CD14-positive monocyte (primary cell): ENCODE data around the gene CYP46A1. TPM values are rescaled to one million over a fixed set of nuclear protein-coding genes. Genes with fewer than 3 reads are reported as not detected.

Experiments
- DNase-seq, 3 donors: peaks; one replicate each; pipeline ENCODE4 v3.0.0-alpha.2; 2011 to 2022
- H2AFZ ChIP-seq: 2 replicates; pipeline ENCODE4 v1.6.0; 2012; ENCODE audit warnings: mild to moderate bottlenecking, low read depth, low read length, inconsistent platforms; ENCODE audit not compliant: insufficient read depth, poor library complexity, severe bottlenecking
- H3K27ac ChIP-seq, 2 donors: 1 replicate in 1 of 2; 2 replicates in 1 of 2; pipeline ENCODE4 v1.5.1; 2012 to 2013; ENCODE audit warnings: low read length in 2 of 2, control low read depth in 1 of 2, inconsistent platforms in 1 of 2, low read depth in 1 of 2, mild to moderate bottlenecking in 1 of 2
- H3K27me3 ChIP-seq, 2 donors: one replicate each; pipeline versions ENCODE4 v1.6.0 to v1.6.1; 2011 to 2013; ENCODE audit warnings: low read length in 2 of 2; ENCODE audit not compliant: control insufficient read depth in 2 of 2, insufficient read depth in 2 of 2
- H3K36me3 ChIP-seq, 2 donors: replicated peaks in 1 of 2; 1 replicate in 1 of 2; 2 replicates in 1 of 2; pipeline versions ENCODE4 v1.5.1 to v1.6.1; 2012 to 2013; ENCODE audit warnings: low read length in 2 of 2, control low read depth in 1 of 2, inconsistent platforms in 1 of 2, mild to moderate bottlenecking in 1 of 2; ENCODE audit not compliant: insufficient read depth in 2 of 2, control insufficient read depth in 1 of 2
- H3K4me1 ChIP-seq, 2 donors: 1 replicate in 1 of 2; 2 replicates in 1 of 2; pipeline versions ENCODE4 v1.5.1 to v1.6.1; 2012 to 2013; ENCODE audit warnings: low read length in 2 of 2, control low read depth in 1 of 2, inconsistent platforms in 1 of 2, mild to moderate bottlenecking in 1 of 2, moderate library complexity in 1 of 2; ENCODE audit not compliant: insufficient read depth in 2 of 2, control insufficient read depth in 1 of 2
- H3K4me2 ChIP-seq: replicated peaks from 2 replicates; pipeline ENCODE3; 2012; ENCODE audit warnings: low read length, moderate library complexity, mild to moderate bottlenecking; ENCODE audit not compliant: poor library complexity, severe bottlenecking; ENCODE audit errors: extremely low read depth
- H3K4me3 ChIP-seq, 3 experiments: fragments of 200-600 bp in 1 of 3; sonication (generic) in 1 of 3; replicated peaks in 1 of 3; 1 replicate in 2 of 3; 2 replicates in 1 of 3; pipeline ENCODE4 v1.5.1; 2011 to 2013; ENCODE audit warnings: low read length in 3 of 3, mild to moderate bottlenecking in 3 of 3, control low read depth in 2 of 3, low read depth in 2 of 3, inconsistent platforms in 1 of 3, moderate library complexity in 1 of 3
- H3K79me2 ChIP-seq: 2 replicates; pipeline ENCODE4 v1.6.0; 2012; ENCODE audit warnings: mild to moderate bottlenecking, control low read depth, inconsistent platforms, low read length, moderate library complexity; ENCODE audit not compliant: insufficient read depth
- H3K9ac ChIP-seq: 2 replicates; pipeline ENCODE4 v1.6.0; 2017; ENCODE audit warnings: low read length, mild to moderate bottlenecking; ENCODE audit not compliant: insufficient read depth, poor library complexity, severe bottlenecking
- H3K9me3 ChIP-seq, 2 donors: replicated peaks in 1 of 2; 1 replicate in 1 of 2; 2 replicates in 1 of 2; pipeline versions ENCODE4 v1.5.1 to v1.6.1; 2012 to 2013; ENCODE audit warnings: low read length in 2 of 2, control low read depth in 1 of 2; ENCODE audit not compliant: control insufficient read depth in 1 of 2, insufficient read depth in 1 of 2
- H4K20me1 ChIP-seq: 2 replicates; pipeline ENCODE4 v1.6.0; 2012; ENCODE audit warnings: mild to moderate bottlenecking, low read length, control low read depth, moderate library complexity; ENCODE audit not compliant: insufficient read depth
- H3K27ac Mint-ChIP-seq, 7 donors: one replicate each; pipeline ENCODE4 v1.8.0; 2020; ENCODE audit warnings: mild to moderate bottlenecking in 7 of 7, mixed read lengths in 7 of 7, moderate library complexity in 6 of 7, inconsistent platforms in 2 of 7
- H3K27me3 Mint-ChIP-seq, 3 donors: one replicate each; pipeline ENCODE4 v1.8.0; 2021 to 2022; ENCODE audit warnings: low read depth in 3 of 3, mild to moderate bottlenecking in 3 of 3, mixed read lengths in 3 of 3, moderate library complexity in 3 of 3, inconsistent platforms in 1 of 3
- H3K36me3 Mint-ChIP-seq, 2 donors: one replicate each; pipeline ENCODE4 v1.8.0; 2020; ENCODE audit warnings: mixed read lengths in 2 of 2, inconsistent platforms in 1 of 2, mild to moderate bottlenecking in 1 of 2
- H3K4me1 Mint-ChIP-seq: one replicate; pipeline ENCODE4 v1.8.0; 2020; ENCODE audit warnings: mild to moderate bottlenecking, mixed read lengths
- H3K4me3 Mint-ChIP-seq, 2 donors: one replicate each; pipeline ENCODE4 v1.8.0; 2020; ENCODE audit warnings: mild to moderate bottlenecking in 2 of 2, mixed read lengths in 2 of 2, moderate library complexity in 1 of 2
- H3K9me3 Mint-ChIP-seq, 7 donors: one replicate each; pipeline ENCODE4 v1.8.0; 2020 to 2022; ENCODE audit warnings: mixed read lengths in 7 of 7, mild to moderate bottlenecking in 6 of 7, moderate library complexity in 6 of 7, inconsistent platforms in 2 of 7
- CTCF ChIP-seq: fragments of 200-600 bp; IDR thresholded peaks from one replicate; pipeline ENCODE4 v1.8.0; 2022; ENCODE audit warnings: antibody characterized with exemption, mild to moderate bottlenecking
- WGBS: methylation state at CpG from one replicate; pipeline ENCODE4 v1.1.5; 2013; ENCODE audit warnings: missing lambda C conversion rate; ENCODE audit not compliant: insufficient coverage; 5-methylcytosine and 5-hydroxymethylcytosine counted together
- intact Hi-C, 2 donors: fragments of 100-400 bp; cut with micrococcal nuclease; formaldehyde crosslinking; loops; one replicate each; pipeline versions ENCODE4 v1.15.0 to v1.15.1; 2023
- polyA plus RNA-seq, 3 donors: library from polyadenylated mRNA; depleted of rRNA in 1 of 3; unstranded in 2 of 3; stranded (reverse) in 1 of 3; fragments of 300-500 nt in 2 of 3; fragments of >200 nt in 1 of 3; fragmentation: Illumina TruSeq in 2 of 3; gene quantifications; 1 replicate in 2 of 3; 2 replicates in 1 of 3; pipeline ENCODE4 v1.2.3, GENCODE V29; 2012 to 2021

CYP46A1 gene
- polyA plus RNA-seq, 3 donors = not detected

- Histone ChIP-seq H2AFZ (no peak overlapping the region), H3K4me1 (peaks cover 0 to 8% of the 10 kb centered on the region in 2 donors), H3K9me3 (no peaks in the 10 kb centered on the region), H3K27ac (no peak overlapping the region), H3K27me3 (peaks cover 3 to 17% of the 10 kb centered on the region in 2 donors), H3K9ac (no peak overlapping the region), H3K4me2 (no peak overlapping the region), H4K20me1 (no peaks in the 10 kb centered on the region), H3K36me3 (no peaks in the 10 kb centered on the region), H3K4me3 (no peak overlapping the region), H3K79me2 (no peaks in the 10 kb centered on the region)
- no peak for TF ChIP-seq CTCF
- H3K9me3 Mint-ChIP-seq = peaks cover 0 to 3% (median 1%) of the 10 kb centered on the region in 7 donors
- no peaks in the 10 kb centered on the region for H3K36me3 Mint-ChIP-seq
- no peak for DNase-seq
- no peak overlapping the region for H3K27ac Mint-ChIP-seq
- intact Hi-C loops = no loop called here
- H3K27me3 Mint-ChIP-seq = peaks cover 27 to 37% (median 32%) of the 10 kb centered on the region in 3 donors
- H3K4me3 Mint-ChIP-seq = no peak overlapping the region
- 57% methylated on average over 4 of the region's 8 CpGs for WGBS
- peaks cover 2% of the 10 kb centered on the region for H3K4me1 Mint-ChIP-seq
Observed at GRCh38 chr14:99649219-99649618, 34.9 kb upstream of the CYP46A1 start.

GRCh38 chr14:99649643-99650042 lies 34.5 kb upstream of the CYP46A1 start:
- Mint-ChIP-seq H3K4me1 (peaks cover 2% of the 10 kb centered on the region), H3K4me3 (no peak overlapping the region), H3K27ac (no peak overlapping the region), H3K27me3 (peaks cover 26 to 34% (median 32%) of the 10 kb centered on the region in 3 donors), H3K36me3 (no peaks in the 10 kb centered on the region), H3K9me3 (peaks cover 0 to 3% (median 1%) of the 10 kb centered on the region in 7 donors)
- no peaks in the 10 kb centered on the region for H3K36me3 ChIP-seq
- no peak overlapping the region for H3K9ac ChIP-seq
- WGBS = 96% methylated on average over 7 of the region's 8 CpGs
- peaks cover 3 to 13% of the 10 kb centered on the region in 2 donors for H3K27me3 ChIP-seq
- H3K79me2 ChIP-seq = no peaks in the 10 kb centered on the region
- intact Hi-C loops = no loop called here
- TF ChIP-seq CTCF = no peak
- no peak overlapping the region for H3K4me3 ChIP-seq
- no peaks in the 10 kb centered on the region for H3K9me3 ChIP-seq
- H3K4me1 ChIP-seq = peaks cover 0 to 8% of the 10 kb centered on the region in 2 donors
- no peak overlapping the region for H2AFZ ChIP-seq
- no peak for DNase-seq
- H3K4me2 ChIP-seq = no peak overlapping the region
- no peak overlapping the region for H3K27ac ChIP-seq
- no peaks in the 10 kb centered on the region for H4K20me1 ChIP-seq
